CD14-positive monocyte (primary cell): ENCODE measurements around the gene TDRD3. TPM values are rescaled to one million over a fixed set of nuclear protein-coding genes. Genes with fewer than 3 reads are reported as not detected.

Experiments
- DNase-seq, 3 donors: peaks; one replicate each; pipeline ENCODE4 v3.0.0-alpha.2; 2011 to 2022
- H2AFZ ChIP-seq: 2 replicates; pipeline ENCODE4 v1.6.0; 2012; ENCODE audit warnings: mild to moderate bottlenecking, low read depth, low read length, inconsistent platforms; ENCODE audit not compliant: insufficient read depth, poor library complexity, severe bottlenecking
- H3K27ac ChIP-seq, 2 donors: 1 replicate in 1 of 2; 2 replicates in 1 of 2; pipeline ENCODE4 v1.5.1; 2012 to 2013; ENCODE audit warnings: low read length in 2 of 2, control low read depth in 1 of 2, inconsistent platforms in 1 of 2, low read depth in 1 of 2, mild to moderate bottlenecking in 1 of 2
- H3K27me3 ChIP-seq, 2 donors: one replicate each; pipeline versions ENCODE4 v1.6.0 to v1.6.1; 2011 to 2013; ENCODE audit warnings: low read length in 2 of 2; ENCODE audit not compliant: control insufficient read depth in 2 of 2, insufficient read depth in 2 of 2
- H3K36me3 ChIP-seq, 2 donors: replicated peaks in 1 of 2; 1 replicate in 1 of 2; 2 replicates in 1 of 2; pipeline versions ENCODE4 v1.5.1 to v1.6.1; 2012 to 2013; ENCODE audit warnings: low read length in 2 of 2, control low read depth in 1 of 2, inconsistent platforms in 1 of 2, mild to moderate bottlenecking in 1 of 2; ENCODE audit not compliant: insufficient read depth in 2 of 2, control insufficient read depth in 1 of 2
- H3K4me1 ChIP-seq, 2 donors: 1 replicate in 1 of 2; 2 replicates in 1 of 2; pipeline versions ENCODE4 v1.5.1 to v1.6.1; 2012 to 2013; ENCODE audit warnings: low read length in 2 of 2, control low read depth in 1 of 2, inconsistent platforms in 1 of 2, mild to moderate bottlenecking in 1 of 2, moderate library complexity in 1 of 2; ENCODE audit not compliant: insufficient read depth in 2 of 2, control insufficient read depth in 1 of 2
- H3K4me2 ChIP-seq: replicated peaks from 2 replicates; pipeline ENCODE3; 2012; ENCODE audit warnings: low read length, moderate library complexity, mild to moderate bottlenecking; ENCODE audit not compliant: poor library complexity, severe bottlenecking; ENCODE audit errors: extremely low read depth
- H3K4me3 ChIP-seq, 3 experiments: fragments of 200-600 bp in 1 of 3; sonication (generic) in 1 of 3; replicated peaks in 1 of 3; 1 replicate in 2 of 3; 2 replicates in 1 of 3; pipeline ENCODE4 v1.5.1; 2011 to 2013; ENCODE audit warnings: low read length in 3 of 3, mild to moderate bottlenecking in 3 of 3, control low read depth in 2 of 3, low read depth in 2 of 3, inconsistent platforms in 1 of 3, moderate library complexity in 1 of 3
- H3K79me2 ChIP-seq: 2 replicates; pipeline ENCODE4 v1.6.0; 2012; ENCODE audit warnings: mild to moderate bottlenecking, control low read depth, inconsistent platforms, low read length, moderate library complexity; ENCODE audit not compliant: insufficient read depth
- H3K9ac ChIP-seq: 2 replicates; pipeline ENCODE4 v1.6.0; 2017; ENCODE audit warnings: low read length, mild to moderate bottlenecking; ENCODE audit not compliant: insufficient read depth, poor library complexity, severe bottlenecking
- H3K9me3 ChIP-seq, 2 donors: replicated peaks in 1 of 2; 1 replicate in 1 of 2; 2 replicates in 1 of 2; pipeline versions ENCODE4 v1.5.1 to v1.6.1; 2012 to 2013; ENCODE audit warnings: low read length in 2 of 2, control low read depth in 1 of 2; ENCODE audit not compliant: control insufficient read depth in 1 of 2, insufficient read depth in 1 of 2
- H4K20me1 ChIP-seq: 2 replicates; pipeline ENCODE4 v1.6.0; 2012; ENCODE audit warnings: mild to moderate bottlenecking, low read length, control low read depth, moderate library complexity; ENCODE audit not compliant: insufficient read depth
- H3K27ac Mint-ChIP-seq, 7 donors: one replicate each; pipeline ENCODE4 v1.8.0; 2020; ENCODE audit warnings: mild to moderate bottlenecking in 7 of 7, mixed read lengths in 7 of 7, moderate library complexity in 6 of 7, inconsistent platforms in 2 of 7
- H3K27me3 Mint-ChIP-seq, 3 donors: one replicate each; pipeline ENCODE4 v1.8.0; 2021 to 2022; ENCODE audit warnings: low read depth in 3 of 3, mild to moderate bottlenecking in 3 of 3, mixed read lengths in 3 of 3, moderate library complexity in 3 of 3, inconsistent platforms in 1 of 3
- H3K36me3 Mint-ChIP-seq, 2 donors: one replicate each; pipeline ENCODE4 v1.8.0; 2020; ENCODE audit warnings: mixed read lengths in 2 of 2, inconsistent platforms in 1 of 2, mild to moderate bottlenecking in 1 of 2
- H3K4me1 Mint-ChIP-seq: one replicate; pipeline ENCODE4 v1.8.0; 2020; ENCODE audit warnings: mild to moderate bottlenecking, mixed read lengths
- H3K4me3 Mint-ChIP-seq, 2 donors: one replicate each; pipeline ENCODE4 v1.8.0; 2020; ENCODE audit warnings: mild to moderate bottlenecking in 2 of 2, mixed read lengths in 2 of 2, moderate library complexity in 1 of 2
- H3K9me3 Mint-ChIP-seq, 7 donors: one replicate each; pipeline ENCODE4 v1.8.0; 2020 to 2022; ENCODE audit warnings: mixed read lengths in 7 of 7, mild to moderate bottlenecking in 6 of 7, moderate library complexity in 6 of 7, inconsistent platforms in 2 of 7
- WGBS: methylation state at CpG from one replicate; pipeline ENCODE4 v1.1.5; 2013; ENCODE audit warnings: missing lambda C conversion rate; ENCODE audit not compliant: insufficient coverage; 5-methylcytosine and 5-hydroxymethylcytosine counted together
- intact Hi-C, 2 donors: fragments of 100-400 bp; cut with micrococcal nuclease; formaldehyde crosslinking; loops; one replicate each; pipeline versions ENCODE4 v1.15.0 to v1.15.1; 2023
- polyA plus RNA-seq, 3 donors: library from polyadenylated mRNA; depleted of rRNA in 1 of 3; unstranded in 2 of 3; stranded (reverse) in 1 of 3; fragments of 300-500 nt in 2 of 3; fragments of >200 nt in 1 of 3; fragmentation: Illumina TruSeq in 2 of 3; gene quantifications; 1 replicate in 2 of 3; 2 replicates in 1 of 3; pipeline ENCODE4 v1.2.3, GENCODE V29; 2012 to 2021
- TF ChIP-seq, protein P1 (sequence below): fragments of 200-600 bp; IDR thresholded peaks from one replicate; pipeline ENCODE4 v1.8.0; 2022; ENCODE audit warnings: antibody characterized with exemption, mild to moderate bottlenecking

The TDRD3 gene
- polyA plus RNA-seq, 3 donors = 2.7 to 4.8 (median 4.7) TPM

DNA sequence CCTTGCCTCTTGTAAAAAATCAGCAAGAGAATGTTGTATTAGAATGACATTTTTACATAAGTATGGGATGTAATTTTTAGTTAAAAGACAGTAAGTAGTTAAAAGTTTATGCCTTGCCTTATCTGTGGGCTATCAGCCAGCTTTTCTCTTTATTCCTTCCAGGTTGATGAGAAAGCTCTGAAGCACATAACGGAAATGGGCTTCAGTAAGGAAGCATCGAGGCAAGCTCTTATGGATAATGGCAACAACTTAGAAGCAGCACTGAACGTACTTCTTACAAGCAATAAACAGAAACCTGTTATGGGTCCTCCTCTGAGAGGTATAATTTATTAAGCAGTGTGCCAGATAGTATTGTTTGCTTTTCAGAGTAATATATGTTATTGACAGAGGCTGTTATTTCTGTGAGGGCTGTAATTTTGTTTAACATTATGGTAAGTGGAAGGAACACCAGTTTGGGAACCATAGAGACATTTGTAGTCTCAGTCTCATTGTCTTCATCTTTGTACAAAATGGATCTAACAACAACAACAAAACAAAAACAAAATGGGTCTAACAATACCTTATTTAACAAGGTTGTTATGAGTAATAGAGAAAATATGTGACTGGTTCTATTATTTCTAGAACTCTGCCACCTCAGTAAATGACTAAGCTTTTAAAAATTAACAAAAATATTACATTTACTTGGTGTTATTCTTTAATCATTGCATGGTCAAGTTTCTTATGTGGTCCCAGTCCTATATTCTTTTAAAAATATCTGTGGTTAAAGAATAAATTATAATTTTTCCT lies 112.8 kb downstream of the TDRD3 start:
- no peaks in the 10 kb centered on the region for H3K79me2 ChIP-seq
- DNase-seq = no peak
- no peaks in the 10 kb centered on the region for H3K4me1 ChIP-seq
- H3K4me2 ChIP-seq = no peak overlapping the region
- intact Hi-C loops = no loop called here
- H3K27ac ChIP-seq = no peak overlapping the region
- peaks cover 0 to 29% of the 10 kb centered on the region in 2 donors for H3K36me3 ChIP-seq
- H2AFZ ChIP-seq = no peak overlapping the region
- Mint-ChIP-seq H3K4me3 (no peak overlapping the region), H3K36me3 (peaks cover 38 to 48% of the 10 kb centered on the region in 2 donors), H3K27me3 (no peaks in the 10 kb centered on the region), H3K9me3 (peaks cover 9 to 32% (median 17%) of the 10 kb centered on the region in 7 donors), H3K27ac (no peak overlapping the region), H3K4me1 (no peaks in the 10 kb centered on the region)
- no peak overlapping the region for H3K9ac ChIP-seq
- H3K4me3 ChIP-seq = no peak overlapping the region
- H3K9me3 ChIP-seq = peaks cover 17 to 23% of the 10 kb centered on the region in 2 donors
- H3K27me3 ChIP-seq = no peaks in the 10 kb centered on the region
- TF ChIP-seq, protein P1, sequence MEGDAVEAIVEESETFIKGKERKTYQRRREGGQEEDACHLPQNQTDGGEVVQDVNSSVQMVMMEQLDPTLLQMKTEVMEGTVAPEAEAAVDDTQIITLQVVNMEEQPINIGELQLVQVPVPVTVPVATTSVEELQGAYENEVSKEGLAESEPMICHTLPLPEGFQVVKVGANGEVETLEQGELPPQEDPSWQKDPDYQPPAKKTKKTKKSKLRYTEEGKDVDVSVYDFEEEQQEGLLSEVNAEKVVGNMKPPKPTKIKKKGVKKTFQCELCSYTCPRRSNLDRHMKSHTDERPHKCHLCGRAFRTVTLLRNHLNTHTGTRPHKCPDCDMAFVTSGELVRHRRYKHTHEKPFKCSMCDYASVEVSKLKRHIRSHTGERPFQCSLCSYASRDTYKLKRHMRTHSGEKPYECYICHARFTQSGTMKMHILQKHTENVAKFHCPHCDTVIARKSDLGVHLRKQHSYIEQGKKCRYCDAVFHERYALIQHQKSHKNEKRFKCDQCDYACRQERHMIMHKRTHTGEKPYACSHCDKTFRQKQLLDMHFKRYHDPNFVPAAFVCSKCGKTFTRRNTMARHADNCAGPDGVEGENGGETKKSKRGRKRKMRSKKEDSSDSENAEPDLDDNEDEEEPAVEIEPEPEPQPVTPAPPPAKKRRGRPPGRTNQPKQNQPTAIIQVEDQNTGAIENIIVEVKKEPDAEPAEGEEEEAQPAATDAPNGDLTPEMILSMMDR = no peak
- 100% methylated on average over 1 of the region's 3 CpGs for WGBS
- H4K20me1 ChIP-seq = no peaks in the 10 kb centered on the region

DNA sequence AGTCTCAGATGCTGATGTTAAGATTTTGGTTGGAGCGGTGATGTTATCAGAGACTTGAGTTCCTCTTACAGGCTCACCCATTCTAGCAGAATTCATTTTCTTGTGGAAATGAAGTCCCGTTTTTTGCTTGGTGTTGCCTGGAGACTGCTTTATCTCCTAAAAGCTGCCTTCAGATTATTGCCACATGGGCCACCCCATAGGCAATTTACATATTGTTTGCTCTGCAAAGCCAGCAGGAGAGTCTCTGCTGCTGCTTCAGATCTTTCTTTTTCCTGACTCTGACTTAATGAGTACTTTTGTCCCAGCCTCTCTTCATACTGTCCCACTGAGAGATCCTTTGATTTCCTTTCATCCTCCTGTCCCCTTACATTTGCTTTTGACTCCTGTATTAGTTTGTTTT lies 114.6 kb downstream of the TDRD3 start:
- Mint-ChIP-seq H3K36me3 (peaks cover 40% of the 10 kb centered on the region in 2 donors), H3K9me3 (peaks cover 2 to 23% (median 10%) of the 10 kb centered on the region in 7 donors), H3K4me1 (no peaks in the 10 kb centered on the region)

More for the DNA sequence above, 114.6 kb downstream of the TDRD3 start:
- H2AFZ ChIP-seq = no peak overlapping the region
- H3K9ac ChIP-seq = no peak overlapping the region
- WGBS = no CpG with 5 or more reads among the region's 2 CpGs
- TF ChIP-seq, protein P1 = no peak
- intact Hi-C loops = no loop called here
- H3K27me3 ChIP-seq = no peaks in the 10 kb centered on the region
- peaks cover 2 to 29% of the 10 kb centered on the region in 2 donors for H3K36me3 ChIP-seq
- H3K9me3 ChIP-seq = peaks cover 11 to 13% of the 10 kb centered on the region in 2 donors
- no peak overlapping the region for H3K4me3 ChIP-seq
- DNase-seq = no peak
- H3K79me2 ChIP-seq = no peaks in the 10 kb centered on the region
- Mint-ChIP-seq H3K27me3 (no peaks in the 10 kb centered on the region), H3K27ac (no peak overlapping the region), H3K4me3 (no peak overlapping the region)
- H3K4me1 ChIP-seq = no peaks in the 10 kb centered on the region
- no peaks in the 10 kb centered on the region for H4K20me1 ChIP-seq
- H3K27ac ChIP-seq = no peak overlapping the region
- no peak overlapping the region for H3K4me2 ChIP-seq
